ENCODE results near the gene HOXA5. TPM values are rescaled to one million over a fixed set of nuclear protein-coding genes. Genes with fewer than 3 reads are reported as not detected.

The HOXA5 gene
- total RNA-seq, 1 experiment from 2014 or later = not detected

- no peak overlapping the region for H4K91ac ChIP-seq (ENCODE audit: insufficient read length, low read depth, low read length)
- H3K23me2 ChIP-seq (ENCODE audit: insufficient read length, low read depth, low read length, poor library complexity, severe bottlenecking) = no peaks in the 10 kb centered on the region
- no peak overlapping the region for H3K9ac ChIP-seq (ENCODE audit: extremely low read depth, insufficient read length, low read length)
- Mint-ChIP-seq H3K36me3 (ENCODE audit: insufficient read depth in 1 of 3, low read depth in 3 of 3) (no peaks in the 10 kb centered on the region; a peak in 2 of 7 replicates), H3K9me3 (peaks cover 6 to 19% of the 10 kb centered on the region in 2 experiments; a peak in 4 of 5 replicates), H3K27ac (no peak overlapping the region), H3K4me3 (no peak overlapping the region), H3K27me3 (ENCODE audit: low read depth) (peaks cover 98% of the 10 kb centered on the region), H3K4me1 (peaks cover 3 to 9% of the 10 kb centered on the region in 2 experiments)
- H2BK12ac ChIP-seq (ENCODE audit: insufficient read length, low read depth, low read length) = no peak overlapping the region
- no peak overlapping the region for H3K4me2 ChIP-seq (ENCODE audit: insufficient read depth, insufficient read length, low read length)
- DNase-seq = no peak
- no peak overlapping the region for H3T11ph ChIP-seq (ENCODE audit: low read length)
- H2AFZ ChIP-seq (ENCODE audit: low read length) = no peak overlapping the region
- H2AK5ac ChIP-seq (ENCODE audit: insufficient read length, low read length) = no peak overlapping the region
- TF ChIP-seq, protein P1, sequence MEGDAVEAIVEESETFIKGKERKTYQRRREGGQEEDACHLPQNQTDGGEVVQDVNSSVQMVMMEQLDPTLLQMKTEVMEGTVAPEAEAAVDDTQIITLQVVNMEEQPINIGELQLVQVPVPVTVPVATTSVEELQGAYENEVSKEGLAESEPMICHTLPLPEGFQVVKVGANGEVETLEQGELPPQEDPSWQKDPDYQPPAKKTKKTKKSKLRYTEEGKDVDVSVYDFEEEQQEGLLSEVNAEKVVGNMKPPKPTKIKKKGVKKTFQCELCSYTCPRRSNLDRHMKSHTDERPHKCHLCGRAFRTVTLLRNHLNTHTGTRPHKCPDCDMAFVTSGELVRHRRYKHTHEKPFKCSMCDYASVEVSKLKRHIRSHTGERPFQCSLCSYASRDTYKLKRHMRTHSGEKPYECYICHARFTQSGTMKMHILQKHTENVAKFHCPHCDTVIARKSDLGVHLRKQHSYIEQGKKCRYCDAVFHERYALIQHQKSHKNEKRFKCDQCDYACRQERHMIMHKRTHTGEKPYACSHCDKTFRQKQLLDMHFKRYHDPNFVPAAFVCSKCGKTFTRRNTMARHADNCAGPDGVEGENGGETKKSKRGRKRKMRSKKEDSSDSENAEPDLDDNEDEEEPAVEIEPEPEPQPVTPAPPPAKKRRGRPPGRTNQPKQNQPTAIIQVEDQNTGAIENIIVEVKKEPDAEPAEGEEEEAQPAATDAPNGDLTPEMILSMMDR (conservative IDR thresholded peaks at IDR 0.05) = no peak
- no peak overlapping the region for H4K5ac ChIP-seq (ENCODE audit: insufficient read length, low read depth, low read length)
- H3K79me1 ChIP-seq (ENCODE audit: insufficient read depth, low read depth, low read length, poor library complexity, severe bottlenecking) = no peaks in the 10 kb centered on the region
- no peak overlapping the region for H3K56ac ChIP-seq (ENCODE audit: insufficient read length, low read depth, low read length)
- no peak overlapping the region for H3K4ac ChIP-seq (ENCODE audit: low read depth, low read length)
- no peak overlapping the region for H2BK120ac ChIP-seq (ENCODE audit: low read depth, low read length, poor library complexity, severe bottlenecking)
- no peak overlapping the region for H2BK20ac ChIP-seq (ENCODE audit: low read depth, low read length, poor library complexity, severe bottlenecking)
- H4K20me1 ChIP-seq (ENCODE audit: control insufficient read depth, insufficient read depth, insufficient read length) = no peaks in the 10 kb centered on the region
- H3K9me3 ChIP-seq (ENCODE audit: control insufficient read depth, low read depth, low read length) = no peaks in the 10 kb centered on the region
- H3K23ac ChIP-seq (ENCODE audit: insufficient read length, low read depth, low read length) = no peak overlapping the region
- H2BK5ac ChIP-seq (ENCODE audit: insufficient read length, low read length) = no peak overlapping the region
- no peak overlapping the region for H3K18ac ChIP-seq (ENCODE audit: insufficient read length, low read depth, low read length)
- H3K79me2 ChIP-seq (ENCODE audit: insufficient read depth, low read length) = no peaks in the 10 kb centered on the region
- no peak overlapping the region for H3K27ac ChIP-seq (ENCODE audit: insufficient read length, low read depth, low read length)
- H4K8ac ChIP-seq (replicated peaks; ENCODE audit: insufficient read length, low read depth, low read length) = no peak overlapping the region
- H3K4me1 ChIP-seq (ENCODE audit: insufficient read depth, low read length) = no peaks in the 10 kb centered on the region
- H3K27me3 ChIP-seq (ENCODE audit: insufficient read depth, low read length) = peaks cover 99% of the 10 kb centered on the region
- no peak overlapping the region for H2BK15ac ChIP-seq (ENCODE audit: low read depth, low read length)
- H3K14ac ChIP-seq (ENCODE audit: insufficient read depth, low read length) = no peak overlapping the region
- WGBS (ENCODE audit: extremely low coverage, insufficient read length, low lambda C conversion rate) = no CpG with 5 or more reads among the region's 3 CpGs
Observed at GRCh38 chr7:27176524-27176845, 33.0 kb upstream of the HOXA5 start.

All from H9 (cell line).